Fibroblast of lung (primary cell): ENCODE results near the gene AFMID.

ENCODE experiments used
- EZH2 ChIP-seq: IDR thresholded peaks from 2 replicates; pipeline ENCODE4 v1.5.1; 2012; ENCODE audit warnings: low read length, control low read depth, mild to moderate bottlenecking; ENCODE audit errors: missing control alignments
- TF ChIP-seq, protein P1 (sequence below), 2 donors: IDR thresholded peaks in 1 of 2; conservative IDR thresholded peaks in 1 of 2; 1 replicate in 1 of 2; 2 replicates in 1 of 2; pipeline ENCODE4 v1.5.1; 2011 to 2012; ENCODE audit warnings: low read length in 2 of 2, control low read depth in 1 of 2, inconsistent platforms in 1 of 2, low read depth in 1 of 2, mild to moderate bottlenecking in 1 of 2

DNA sequence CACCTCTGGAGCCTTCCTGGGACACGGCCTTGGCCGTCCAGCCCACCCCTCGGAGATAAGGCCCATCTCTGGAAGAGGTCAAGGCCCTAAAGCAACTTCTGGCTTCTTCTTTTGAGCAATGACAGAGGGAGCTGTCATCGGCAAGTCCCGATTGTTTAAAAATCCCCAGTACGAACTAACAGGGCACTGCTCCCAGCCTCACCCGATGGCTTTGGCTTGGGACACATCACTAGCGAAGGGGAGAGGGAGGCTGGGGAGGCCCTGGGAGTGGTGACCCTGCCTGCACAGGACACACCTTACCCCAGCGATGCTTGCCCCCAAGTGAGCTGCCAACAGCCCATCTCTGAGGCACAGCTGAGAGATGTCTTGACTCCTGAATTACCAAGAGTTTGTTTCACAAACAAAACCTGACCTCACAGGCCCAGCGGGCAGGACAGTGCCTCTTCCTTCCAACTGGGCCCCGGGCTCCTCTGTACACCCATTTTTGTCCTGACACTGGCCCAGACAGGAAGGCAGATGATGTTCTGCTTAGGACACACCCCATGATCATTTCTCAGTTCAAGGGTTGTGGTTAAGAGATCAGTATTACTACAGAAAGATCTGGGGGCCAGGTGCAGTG lies 14.0 kb upstream of the AFMID start:
- TF ChIP-seq, protein P1, sequence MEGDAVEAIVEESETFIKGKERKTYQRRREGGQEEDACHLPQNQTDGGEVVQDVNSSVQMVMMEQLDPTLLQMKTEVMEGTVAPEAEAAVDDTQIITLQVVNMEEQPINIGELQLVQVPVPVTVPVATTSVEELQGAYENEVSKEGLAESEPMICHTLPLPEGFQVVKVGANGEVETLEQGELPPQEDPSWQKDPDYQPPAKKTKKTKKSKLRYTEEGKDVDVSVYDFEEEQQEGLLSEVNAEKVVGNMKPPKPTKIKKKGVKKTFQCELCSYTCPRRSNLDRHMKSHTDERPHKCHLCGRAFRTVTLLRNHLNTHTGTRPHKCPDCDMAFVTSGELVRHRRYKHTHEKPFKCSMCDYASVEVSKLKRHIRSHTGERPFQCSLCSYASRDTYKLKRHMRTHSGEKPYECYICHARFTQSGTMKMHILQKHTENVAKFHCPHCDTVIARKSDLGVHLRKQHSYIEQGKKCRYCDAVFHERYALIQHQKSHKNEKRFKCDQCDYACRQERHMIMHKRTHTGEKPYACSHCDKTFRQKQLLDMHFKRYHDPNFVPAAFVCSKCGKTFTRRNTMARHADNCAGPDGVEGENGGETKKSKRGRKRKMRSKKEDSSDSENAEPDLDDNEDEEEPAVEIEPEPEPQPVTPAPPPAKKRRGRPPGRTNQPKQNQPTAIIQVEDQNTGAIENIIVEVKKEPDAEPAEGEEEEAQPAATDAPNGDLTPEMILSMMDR (conservative IDR thresholded peaks at IDR 0.05 in 1 of 2, IDR thresholded peaks at IDR 0.05 in 1 of 2; ENCODE audit: low read depth in 1 of 2, low read length in 2 of 2) = no peak
- TF ChIP-seq EZH2 = no peak
